Measurements from ENCODE around the gene GBP3.

GRCh38 chr1:89051955-89052312 is 29.3 kb upstream of the GBP3 start:
- TF ChIP-seq EP300 (IDR thresholded peaks at IDR 0.05; ENCODE audit: borderline replicate concordance in 1 of 2, low read depth in 1 of 2, low read length in 1 of 2): no peak
- no peak for TF ChIP-seq CTCF (IDR thresholded peaks at IDR 0.05)
- TF ChIP-seq YY1 (IDR thresholded peaks at IDR 0.05; ENCODE audit: low read depth): no peak
- no peak for TF ChIP-seq EZH2phosphoT487 (IDR thresholded peaks at IDR 0.05; ENCODE audit: borderline replicate concordance, low read depth)
- TF ChIP-seq POLR2AphosphoS5 (IDR thresholded peaks at IDR 0.05; ENCODE audit: low read depth, low read length): no peak
- no peak for TF ChIP-seq TEAD4 (IDR thresholded peaks at IDR 0.05; ENCODE audit: borderline replicate concordance, insufficient read depth)
- TF ChIP-seq SIN3A (IDR thresholded peaks at IDR 0.05; ENCODE audit: borderline replicate concordance, low read depth, low read length): no peak
- TF ChIP-seq, protein P1, sequence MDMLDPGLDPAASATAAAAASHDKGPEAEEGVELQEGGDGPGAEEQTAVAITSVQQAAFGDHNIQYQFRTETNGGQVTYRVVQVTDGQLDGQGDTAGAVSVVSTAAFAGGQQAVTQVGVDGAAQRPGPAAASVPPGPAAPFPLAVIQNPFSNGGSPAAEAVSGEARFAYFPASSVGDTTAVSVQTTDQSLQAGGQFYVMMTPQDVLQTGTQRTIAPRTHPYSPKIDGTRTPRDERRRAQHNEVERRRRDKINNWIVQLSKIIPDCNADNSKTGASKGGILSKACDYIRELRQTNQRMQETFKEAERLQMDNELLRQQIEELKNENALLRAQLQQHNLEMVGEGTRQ (IDR thresholded peaks at IDR 0.05; ENCODE audit: borderline replicate concordance, low read depth, low read length): no peak
- TF ChIP-seq, protein P2, sequence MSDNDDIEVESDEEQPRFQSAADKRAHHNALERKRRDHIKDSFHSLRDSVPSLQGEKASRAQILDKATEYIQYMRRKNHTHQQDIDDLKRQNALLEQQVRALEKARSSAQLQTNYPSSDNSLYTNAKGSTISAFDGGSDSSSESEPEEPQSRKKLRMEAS (IDR thresholded peaks at IDR 0.05; ENCODE audit: low read depth): no peak
- no peak for TF ChIP-seq TAF1 (IDR thresholded peaks at IDR 0.05; ENCODE audit: borderline replicate concordance, low read depth, low read length)
- TF ChIP-seq MXI1 (IDR thresholded peaks at IDR 0.05; ENCODE audit: low read depth, low read length): no peak
- TF ChIP-seq CHD2 (IDR thresholded peaks at IDR 0.05; ENCODE audit: low read length, partially characterized antibody): no peak

All from SK-N-SH (cell line).